Muscle layer of colon (tissue), 2 donors: ENCODE results near the gene CIT.

Source experiments
- H3K27ac ChIP-seq: one replicate; pipeline ENCODE4 v1.7.0; 2013; ENCODE audit warnings: low read depth, mild to moderate bottlenecking, low read length, moderate library complexity
- H3K27me3 ChIP-seq, 2 donors: one replicate each; pipeline ENCODE4 v1.7.0; 2013; ENCODE audit warnings: low read length in 2 of 2, mild to moderate bottlenecking in 2 of 2; ENCODE audit not compliant: insufficient read depth in 2 of 2, control insufficient read depth in 1 of 2
- H3K36me3 ChIP-seq: one replicate; pipeline ENCODE4 v1.7.0; 2013; ENCODE audit warnings: mild to moderate bottlenecking, low read length; ENCODE audit not compliant: insufficient read depth
- H3K4me1 ChIP-seq: one replicate; pipeline ENCODE4 v1.7.0; 2013; ENCODE audit warnings: mild to moderate bottlenecking, low read length; ENCODE audit not compliant: insufficient read depth
- H3K4me3 ChIP-seq, 2 donors: one replicate each; pipeline ENCODE4 v1.7.0; 2013; ENCODE audit warnings: low read length in 2 of 2, low read depth in 1 of 2, mild to moderate bottlenecking in 1 of 2, moderate library complexity in 1 of 2
- H3K9ac ChIP-seq: one replicate; pipeline ENCODE4 v1.7.0; 2013; ENCODE audit warnings: low read length
- H3K9me3 ChIP-seq: one replicate; pipeline ENCODE4 v1.7.0; 2013; ENCODE audit warnings: mild to moderate bottlenecking, low read length
- donor health status: abdominal sarcoma.
- donor health status: Adenocarcinoma of cecum.

Gene CIT

GRCh38 chr12:119762619-119763018 lies 114.5 kb downstream of the CIT start:
- no peaks in the 10 kb centered on the region for H3K36me3 ChIP-seq
- no peak overlapping the region for H3K9ac ChIP-seq
- no peak overlapping the region for H3K27ac ChIP-seq
- H3K27me3 ChIP-seq, result no peaks in the 10 kb centered on the region
- H3K4me1 ChIP-seq, result no peaks in the 10 kb centered on the region
- no peaks in the 10 kb centered on the region for H3K9me3 ChIP-seq
- H3K4me3 ChIP-seq, result no peak overlapping the region

- Histone ChIP-seq H3K36me3 (no peaks in the 10 kb centered on the region), H3K4me3 (no peak overlapping the region), H3K9me3 (no peaks in the 10 kb centered on the region), H3K27ac (no peak overlapping the region), H3K9ac (no peak overlapping the region), H3K4me1 (no peaks in the 10 kb centered on the region), H3K27me3 (no peaks in the 10 kb centered on the region)
Observed at GRCh38 chr12:119758722-119759121, 118.4 kb downstream of the CIT start.

- Histone ChIP-seq H3K27ac (no peak overlapping the region), H3K4me1 (no peaks in the 10 kb centered on the region), H3K36me3 (no peaks in the 10 kb centered on the region), H3K9ac (no peak overlapping the region), H3K4me3 (no peak overlapping the region), H3K9me3 (no peaks in the 10 kb centered on the region), H3K27me3 (no peaks in the 10 kb centered on the region)
Observed at GRCh38 chr12:119758234-119758633, 118.9 kb downstream of the CIT start.

GRCh38 chr12:119751961-119752360 lies 125.2 kb downstream of the CIT start:
- H3K9me3 ChIP-seq, result no peaks in the 10 kb centered on the region
- H3K4me3 ChIP-seq, result no peak overlapping the region
- H3K9ac ChIP-seq, result no peak overlapping the region
- no peaks in the 10 kb centered on the region for H3K36me3 ChIP-seq
- no peaks in the 10 kb centered on the region for H3K4me1 ChIP-seq
- no peaks in the 10 kb centered on the region for H3K27me3 ChIP-seq
- H3K27ac ChIP-seq, result no peak overlapping the region

GRCh38 chr12:119749666-119750065 lies 127.5 kb downstream of the CIT start:
- no peaks in the 10 kb centered on the region for H3K9me3 ChIP-seq
- no peaks in the 10 kb centered on the region for H3K4me1 ChIP-seq
- H3K9ac ChIP-seq, result no peak overlapping the region
- H3K36me3 ChIP-seq, result no peaks in the 10 kb centered on the region
- H3K4me3 ChIP-seq, result no peak overlapping the region
- H3K27me3 ChIP-seq, result no peaks in the 10 kb centered on the region
- no peak overlapping the region for H3K27ac ChIP-seq

GRCh38 chr12:119748497-119748896 lies 128.6 kb downstream of the CIT start:
- H3K27me3 ChIP-seq, result no peaks in the 10 kb centered on the region
- H3K4me3 ChIP-seq, result no peak overlapping the region
- H3K27ac ChIP-seq, result no peak overlapping the region
- no peaks in the 10 kb centered on the region for H3K36me3 ChIP-seq
- H3K4me1 ChIP-seq, result no peaks in the 10 kb centered on the region
- H3K9me3 ChIP-seq, result no peaks in the 10 kb centered on the region
- H3K9ac ChIP-seq, result no peak overlapping the region

- Histone ChIP-seq H3K36me3 (no peaks in the 10 kb centered on the region), H3K9me3 (no peaks in the 10 kb centered on the region), H3K27ac (no peak overlapping the region), H3K4me3 (no peak overlapping the region), H3K27me3 (no peaks in the 10 kb centered on the region), H3K4me1 (no peaks in the 10 kb centered on the region), H3K9ac (no peak overlapping the region)
Observed at GRCh38 chr12:119746169-119746568, 131.0 kb downstream of the CIT start.

GRCh38 chr12:119744900-119745606 lies 132.1 kb downstream of the CIT start:
- H3K27me3 ChIP-seq, result no peaks in the 10 kb centered on the region
- no peak overlapping the region for H3K9ac ChIP-seq
- H3K27ac ChIP-seq, result no peak overlapping the region
- no peaks in the 10 kb centered on the region for H3K9me3 ChIP-seq
- H3K4me3 ChIP-seq, result no peak overlapping the region
- no peaks in the 10 kb centered on the region for H3K36me3 ChIP-seq
- no peaks in the 10 kb centered on the region for H3K4me1 ChIP-seq

GRCh38 chr12:119742700-119743099 lies 134.4 kb downstream of the CIT start:
- Histone ChIP-seq H3K27me3 (no peaks in the 10 kb centered on the region), H3K9ac (no peak overlapping the region), H3K4me1 (no peaks in the 10 kb centered on the region), H3K27ac (no peak overlapping the region), H3K4me3 (no peak overlapping the region), H3K9me3 (no peaks in the 10 kb centered on the region), H3K36me3 (no peaks in the 10 kb centered on the region)

- no peak overlapping the region for H3K27ac ChIP-seq
- no peak overlapping the region for H3K9ac ChIP-seq
- no peak overlapping the region for H3K4me3 ChIP-seq
- H3K36me3 ChIP-seq, result no peaks in the 10 kb centered on the region
- no peaks in the 10 kb centered on the region for H3K9me3 ChIP-seq
- H3K4me1 ChIP-seq, result no peaks in the 10 kb centered on the region
- H3K27me3 ChIP-seq, result no peaks in the 10 kb centered on the region
Observed at GRCh38 chr12:119740830-119741229, 136.3 kb downstream of the CIT start.

- no peaks in the 10 kb centered on the region for H3K4me1 ChIP-seq
- H3K27ac ChIP-seq, result no peak overlapping the region
- no peaks in the 10 kb centered on the region for H3K9me3 ChIP-seq
- no peaks in the 10 kb centered on the region for H3K36me3 ChIP-seq
- H3K27me3 ChIP-seq, result no peaks in the 10 kb centered on the region
- no peak overlapping the region for H3K9ac ChIP-seq
- no peak overlapping the region for H3K4me3 ChIP-seq
Observed at GRCh38 chr12:119735079-119735478, 142.0 kb downstream of the CIT start.

- no peaks in the 10 kb centered on the region for H3K9me3 ChIP-seq
- H3K27me3 ChIP-seq, result no peaks in the 10 kb centered on the region
- H3K4me1 ChIP-seq, result no peaks in the 10 kb centered on the region
- no peak overlapping the region for H3K27ac ChIP-seq
- no peaks in the 10 kb centered on the region for H3K36me3 ChIP-seq
- H3K9ac ChIP-seq, result no peak overlapping the region
- no peak overlapping the region for H3K4me3 ChIP-seq
Observed at GRCh38 chr12:119730381-119730780, 146.7 kb downstream of the CIT start.
